HepG2 (cell line): ENCODE data around the gene PIGN. TPM values are rescaled to one million over a fixed set of nuclear protein-coding genes. Genes with fewer than 3 reads are reported as not detected.

Source experiments
- ATAC-seq: fragments of 200-7000 bp; cut with Tn5 transposase; 3 replicates; pipeline ENCODE4 v1.9.1; 2020; ENCODE audit warnings: mild to moderate bottlenecking, moderate library complexity
- Bru-seq: library from RNA; stranded (reverse); fragments of 400-500 nt; gene quantifications from one replicate; lab custom pipeline; 2021; lab: Mats Ljungman, UMichigan
- BruChase-seq, 2 experiments: library from RNA; stranded (reverse); fragments of 400-500 nt; gene quantifications; one replicate each; lab custom pipeline; 2021; lab: Mats Ljungman, UMichigan
- BruUV-seq: library from RNA; stranded (reverse); fragments of 400-500 nt; replicated peaks from 2 replicates; lab custom pipeline; 2021; lab: Mats Ljungman, UMichigan
- CTCF ChIA-PET: fragments of 300-600 bp; formaldehyde crosslinking; extraction: SDS; loops from one replicate; lab custom pipeline; 2021; ENCODE audit warnings: low total read pairs, inconsistent platforms, low intra/inter-chr PET ratio; lab: Yijun Ruan, JAX
- POLR2A ChIA-PET: fragments of 350-600 bp; sonication (Branson Sonifier 250); formaldehyde crosslinking; loops from one replicate; lab custom pipeline; 2020; ENCODE audit warnings: antibody characterized with exemption, inconsistent platforms; lab: Yijun Ruan, JAX
- DNase-seq: peaks from one replicate; pipeline ENCODE4 v3.0.0-alpha.2; 2015; ENCODE audit warnings: low spot score
- FAIRE-seq: peaks from 3 replicates; lab custom pipeline; 2011; peaks lifted over from hg19 to GRCh38; lab: Jason Lieb, UNC
- H2AFZ ChIP-seq: one replicate; pipeline ENCODE4 v1.6.1; 2011; ENCODE audit warnings: low read length, inconsistent platforms
- H3K27ac ChIP-seq: fragments of 300-600 bp; 3 replicates; pipeline ENCODE4 v1.8.0; 2011; ENCODE audit warnings: mixed run types, mild to moderate bottlenecking, mixed read lengths, low read length, inconsistent platforms; ENCODE audit not compliant: insufficient read depth; ENCODE audit errors: extremely low read length
- H3K27me3 ChIP-seq, 2 experiments: fragments of 200-600 bp in 1 of 2; 2 replicates in 1 of 2; 3 replicates in 1 of 2; pipeline versions ENCODE4 v1.6.0 to v1.8.0; 2011; ENCODE audit warnings: low read length in 2 of 2, mild to moderate bottlenecking in 2 of 2, moderate library complexity in 2 of 2, inconsistent platforms in 1 of 2; ENCODE audit not compliant: insufficient read depth in 2 of 2, control insufficient read depth in 1 of 2
- H3K36me3 ChIP-seq, 2 experiments: fragments of 200-600 bp in 1 of 2; replicated peaks in 1 of 2; 2 replicates in 1 of 2; 3 replicates in 1 of 2; pipeline versions ENCODE4 v1.5.1 to v1.8.0; 2011; ENCODE audit warnings: low read length in 2 of 2, inconsistent platforms in 1 of 2; ENCODE audit not compliant: insufficient read depth in 2 of 2, control insufficient read depth in 1 of 2
- H3K4me1 ChIP-seq: 2 replicates; pipeline ENCODE4 v1.5.1; 2012; ENCODE audit warnings: low read length, inconsistent platforms; ENCODE audit not compliant: insufficient read depth
- H3K4me2 ChIP-seq: 2 replicates; pipeline ENCODE4 v1.6.0; 2011; ENCODE audit warnings: low read depth, low read length, inconsistent platforms
- H3K4me3 ChIP-seq, 3 experiments: fragments of 200-600 bp in 1 of 3; sonication (generic), shearing (Covaris generic) in 1 of 3; replicated peaks in 1 of 3; 2 replicates each; pipeline ENCODE4 v1.5.1; 2011 to 2016; ENCODE audit warnings: low read length in 3 of 3, inconsistent platforms in 2 of 3, low read depth in 2 of 3, mild to moderate bottlenecking in 2 of 3, control low read depth in 1 of 3, mixed read lengths in 1 of 3; ENCODE audit not compliant: insufficient read depth in 1 of 3
- H3K79me2 ChIP-seq: one replicate; pipeline ENCODE4 v1.6.1; 2011; ENCODE audit warnings: low read length, inconsistent platforms; ENCODE audit not compliant: insufficient read depth
- H3K9ac ChIP-seq: 2 replicates; pipeline ENCODE4 v1.6.0; 2011; ENCODE audit warnings: mild to moderate bottlenecking, low read depth, low read length, inconsistent platforms; ENCODE audit not compliant: insufficient read depth
- H3K9me3 ChIP-seq: 2 replicates; pipeline ENCODE4 v1.5.1; 2012; ENCODE audit warnings: mild to moderate bottlenecking, low read length
- H4K20me1 ChIP-seq: 2 replicates; pipeline ENCODE4 v1.6.0; 2011; ENCODE audit warnings: inconsistent platforms, mild to moderate bottlenecking, low read length, moderate library complexity; ENCODE audit not compliant: insufficient read depth
- NFATC3 ChIP-seq: sonication (generic); formaldehyde crosslinking; IDR thresholded peaks from 2 replicates; pipeline ENCODE4 v1.5.1; 2020; ENCODE audit warnings: mild to moderate bottlenecking, missing genetic modification reagents
- RFX3 ChIP-seq: IDR thresholded peaks from 2 replicates; pipeline ENCODE4 v1.6.1; 2016; ENCODE audit warnings: missing biosample characterization, missing genetic modification reagents
- TAF15 ChIP-seq: fragments of 200-400 bp; formaldehyde crosslinking; IDR thresholded peaks from one replicate; pipeline ENCODE4 v1.6.1; 2018; ENCODE audit warnings: mild to moderate bottlenecking, low read depth, low read length; ENCODE audit not compliant: poor library complexity, severe bottlenecking
- TFAP4 ChIP-seq: sonication (generic); IDR thresholded peaks from 2 replicates; pipeline ENCODE4 v1.6.1; 2016; ENCODE audit warnings: low read depth, borderline replicate concordance
- ZNF446 ChIP-seq: sonication (generic); formaldehyde crosslinking; IDR thresholded peaks from 2 replicates; pipeline ENCODE4 v1.5.0; 2020; ENCODE audit warnings: mild to moderate bottlenecking, missing genetic modification reagents
- ZNF777 ChIP-seq: sonication (generic); formaldehyde crosslinking; IDR thresholded peaks from 2 replicates; pipeline ENCODE4 v1.4.0; 2020; ENCODE audit warnings: missing genetic modification reagents
- WGBS: methylation state at CpG from one replicate; pipeline ENCODE4 v1.1.6; 2017; ENCODE audit warnings: low lambda C conversion rate; 5-methylcytosine and 5-hydroxymethylcytosine counted together
- in situ Hi-C: cut with HindIII; loops from 2 replicates; pipeline ENCODE4 v1.10.0; 2017; ENCODE audit warnings: low pct_unique_long_range_greater_than_20kb; ENCODE audit not compliant: extremely low pct_ligation_motif_present
- intact Hi-C: fragments of 100-400 bp; cut with micrococcal nuclease; formaldehyde crosslinking; loops from one replicate; pipeline ENCODE4 v1.10.0; 2022; ENCODE audit not compliant: unreplicated experiment
- long read RNA-seq, 2 experiments: library from RNA in 1 of 2; library from polyadenylated mRNA in 1 of 2; stranded (forward) in 1 of 2; unstranded in 1 of 2; transcript quantifications; one replicate each; pipeline ENCODE4 v2.0.0, GENCODE V29; 2019 to 2022
- polyA minus RNA-seq, 3 experiments: library from RNA; depleted of rRNA, polyadenylated mRNA; stranded (reverse); fragments of >200 nt; gene quantifications; 2 replicates each; pipeline ENCODE4 v1.2.3, GENCODE V29; 2011; ENCODE audit warnings: low replicate concordance in 1 of 3
- polyA plus RNA-seq, 8 experiments: library from polyadenylated mRNA; depleted of rRNA in 3 of 8; stranded (reverse) in 7 of 8; unstranded in 1 of 8; fragments of >200 nt; fragmentation: Illumina TruSeq in 4 of 8; extraction: Trizol in 4 of 8; gene quantifications; 2 replicates each; pipeline versions ENCODE4 v1.2.1 to v1.2.3, GENCODE V29; 2011 to 2016; ENCODE audit warnings: low read depth in 4 of 8, missing spikeins in 1 of 8, mixed read lengths in 1 of 8; ENCODE audit not compliant: insufficient read depth in 1 of 8
- total RNA-seq, 5 experiments: library from RNA; depleted of rRNA; stranded (reverse); fragments of >200 nt; fragmentation: Illumina TruSeq; extraction: Trizol; gene quantifications; 2 replicates each; pipeline ENCODE4 v1.2.3, GENCODE V29; 2016; ENCODE audit warnings: low read depth in 1 of 5
- TF ChIP-seq, protein P1 (sequence below), 2 experiments: sonication (generic) in 1 of 2; formaldehyde crosslinking in 1 of 2; IDR thresholded peaks; 2 replicates each; pipeline versions ENCODE4 v1.6.1 to v1.9.0; 2014 to 2022; ENCODE audit warnings: antibody characterized with exemption in 1 of 2, borderline replicate concordance in 1 of 2, inconsistent platforms in 1 of 2, low read depth in 1 of 2, missing genetic modification reagents in 1 of 2

PIGN gene
- 33.6 and 33.8 TPM in 2 replicates for total RNA-seq (2016; rRNA removed; fragmentation: Illumina TruSeq; extraction: Trizol)
- total RNA-seq (2016; cell fraction: cytosol; rRNA removed; fragmentation: Illumina TruSeq; extraction: Trizol; ENCODE audit: low read depth): 11.4 and 12.2 TPM in 2 replicates
- total RNA-seq (2016; cell fraction: insoluble cytoplasmic fraction; rRNA removed; fragmentation: Illumina TruSeq; extraction: Trizol): 27.0 and 36.7 TPM in 2 replicates
- total RNA-seq (2016; cell fraction: membrane; rRNA removed; fragmentation: Illumina TruSeq; extraction: Trizol): 14.7 and 19.9 TPM in 2 replicates
- total RNA-seq (2016; cell fraction: nucleus; rRNA removed; fragmentation: Illumina TruSeq; extraction: Trizol): 64.8 and 68.2 TPM in 2 replicates
- 10.1 and 15.5 TPM in 2 replicates for polyA plus RNA-seq (2011; rRNA removed)
- 5.4 and 8.6 TPM in 2 replicates for polyA plus RNA-seq (2011; cell fraction: cytosol; rRNA removed)
- 6.7 and 7.9 TPM in 2 replicates for polyA plus RNA-seq (2011; cell fraction: nucleus; rRNA removed)
- 9.8 and 13.4 TPM in 2 replicates for polyA plus RNA-seq (2012)
- polyA plus RNA-seq (2016; cell fraction: cytosol; fragmentation: Illumina TruSeq; extraction: Trizol; ENCODE audit: low read depth): 2.1 and 2.5 TPM in 2 replicates
- polyA plus RNA-seq (2016; cell fraction: insoluble cytoplasmic fraction; fragmentation: Illumina TruSeq; extraction: Trizol; ENCODE audit: low read depth): 16.3 and 17.1 TPM in 2 replicates
- polyA plus RNA-seq (2016; cell fraction: membrane; fragmentation: Illumina TruSeq; extraction: Trizol; ENCODE audit: low read depth): 6.5 and 7.5 TPM in 2 replicates
- 23.4 and 27.6 TPM in 2 replicates for polyA plus RNA-seq (2016; cell fraction: nucleus; fragmentation: Illumina TruSeq; extraction: Trizol; ENCODE audit: insufficient read depth, low read depth)
- 45.3 and 46.7 TPM in 2 replicates for polyA minus RNA-seq (2011; rRNA and poly(A)+ RNA removed; ENCODE audit: low replicate concordance)
- 16.9 and 20.0 TPM in 2 replicates for polyA minus RNA-seq (2011; cell fraction: cytosol; rRNA and poly(A)+ RNA removed)
- 90.6 and 114 TPM in 2 replicates for polyA minus RNA-seq (2011; cell fraction: nucleus; rRNA and poly(A)+ RNA removed)
- Bru-seq, nascent RNA: percentile 68 among the genes with signal in this experiment
- percentile 64 among the genes with signal in this experiment for BruChase-seq, experiment 1, labeled RNA remaining after a 6-hour chase
- BruChase-seq, experiment 2, labeled RNA remaining after a 2-hour chase: percentile 77 among the genes with signal in this experiment
- long read RNA-seq, experiment 1, full-length matches to known transcripts: 2 of 4 reads
- long read RNA-seq, experiment 1, partial matches to known transcripts: 0 of 4 reads
- long read RNA-seq, experiment 1, other reads (novel, unspliced or antisense): 2 of 4 reads
- long read RNA-seq, experiment 2, full-length matches to known transcripts: 5 of 30 reads
- long read RNA-seq, experiment 2, partial matches to known transcripts: 7 of 30 reads
- long read RNA-seq, experiment 2, other reads (novel, unspliced or antisense): 18 of 30 reads

GRCh38 chr18:62186774-62187542 lies at the start of gene PIGN, which contains the start of gene RELCH:
Gene PIGN (minus strand): TSS chr18:62187056. CDS start chr18:62161353, 25,703 bp downstream.
Gene RELCH (plus strand): TSS chr18:62187255. CDS start chr18:62187506, 251 bp downstream.
- Histone ChIP-seq H3K4me1 (peaks cover 45% of the 10 kb centered on the region), H3K79me2 (peaks cover 69% of the 10 kb centered on the region), H3K27ac (peak within 1 kb of the TSS; percentile 89), H3K9ac (peak within 1 kb of the TSS; percentile 81), H2AFZ (peak within 1 kb of the TSS; percentile 59), H3K27me3 (no peaks in the 10 kb centered on the region; a peak in 1 of 5 replicates), H3K4me3 (peak within 1 kb of the TSS; percentile 92 to 99 (median 97)), H4K20me1 (peaks cover 8% of the 10 kb centered on the region; the same call in 1 of the 2 replicates), H3K4me2 (peak within 1 kb of the TSS; percentile 78), H3K36me3 (no peaks in the 10 kb centered on the region), H3K9me3 (no peaks in the 10 kb centered on the region)
- peak; percentile 98 for DNase-seq
- BruUV-seq: no TSS peak
- POLR2A ChIA-PET: interaction anchor here (0.7 to 2.0 kb wide), 6 partner anchors 8 to 1181 kb away, joined by 3 to 10 read pairs (median 4); partner anchors contain the start of gene KDSR
- peak; percentile 78 for FAIRE-seq
- 0% methylated on average over 1 of the region's 55 CpGs for WGBS
- CTCF ChIA-PET: interaction anchor here (0.7 kb wide), 1 partner anchor 62 kb away, joined by 3 read pairs; no protein-coding TSS in a partner anchor
- intact Hi-C loops (loop anchor here (10.0 kb wide), 2 partner anchors 338 to 398 kb away; partner anchors contain the start of gene ZCCHC2), in situ Hi-C loops (loop anchor here (5.0 kb wide), 1 partner anchor 55 kb away; no protein-coding TSS in a partner anchor)
- ATAC-seq: peak; percentile 93
- no peak for TF ChIP-seq TFAP4
- no peak for TF ChIP-seq RFX3 (CRISPR knock-in tag)
- TF ChIP-seq NFATC3 (CRISPR knock-in tag): no peak
- no peak for TF ChIP-seq ZNF446 (CRISPR knock-in tag)
- TF ChIP-seq TAF15: no peak
- peak; percentile 50 for TF ChIP-seq ZNF777
- TF ChIP-seq, protein P1, sequence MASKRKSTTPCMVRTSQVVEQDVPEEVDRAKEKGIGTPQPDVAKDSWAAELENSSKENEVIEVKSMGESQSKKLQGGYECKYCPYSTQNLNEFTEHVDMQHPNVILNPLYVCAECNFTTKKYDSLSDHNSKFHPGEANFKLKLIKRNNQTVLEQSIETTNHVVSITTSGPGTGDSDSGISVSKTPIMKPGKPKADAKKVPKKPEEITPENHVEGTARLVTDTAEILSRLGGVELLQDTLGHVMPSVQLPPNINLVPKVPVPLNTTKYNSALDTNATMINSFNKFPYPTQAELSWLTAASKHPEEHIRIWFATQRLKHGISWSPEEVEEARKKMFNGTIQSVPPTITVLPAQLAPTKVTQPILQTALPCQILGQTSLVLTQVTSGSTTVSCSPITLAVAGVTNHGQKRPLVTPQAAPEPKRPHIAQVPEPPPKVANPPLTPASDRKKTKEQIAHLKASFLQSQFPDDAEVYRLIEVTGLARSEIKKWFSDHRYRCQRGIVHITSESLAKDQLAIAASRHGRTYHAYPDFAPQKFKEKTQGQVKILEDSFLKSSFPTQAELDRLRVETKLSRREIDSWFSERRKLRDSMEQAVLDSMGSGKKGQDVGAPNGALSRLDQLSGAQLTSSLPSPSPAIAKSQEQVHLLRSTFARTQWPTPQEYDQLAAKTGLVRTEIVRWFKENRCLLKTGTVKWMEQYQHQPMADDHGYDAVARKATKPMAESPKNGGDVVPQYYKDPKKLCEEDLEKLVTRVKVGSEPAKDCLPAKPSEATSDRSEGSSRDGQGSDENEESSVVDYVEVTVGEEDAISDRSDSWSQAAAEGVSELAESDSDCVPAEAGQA (IDR thresholded peaks at IDR 0.05; ENCODE audit: low read depth): 0 out of 2 replicates have a peak, but pooled peaks have one; percentile 37
- TF ChIP-seq, protein P1 (CRISPR knock-in tag; IDR thresholded peaks at IDR 0.05; ENCODE audit: borderline replicate concordance): no peak
